Stimulated activated CD8-positive, alpha-beta memory T cell treated with anti-CD3 and anti-CD28 coated beads, Interleukin-4, amount 100 ng/mL, for 4 hours (primary cell): Measurements from ENCODE around the gene FGF1.

Experiments
- DNase-seq, 2 donors: peaks; one replicate each; pipeline ENCODE4 v3.0.0-alpha.2; 2020; ENCODE audit warnings: low read depth in 2 of 2, low spot score in 1 of 2

The FGF1 gene

GRCh38 chr5:142614054-142614453, 71.8 kb downstream of the FGF1 start:
- DNase-seq, result no peak

GRCh38 chr5:142613271-142613671, 72.6 kb downstream of the FGF1 start:
- DNase-seq, result no peak

GRCh38 chr5:142612494-142613270, 73.2 kb downstream of the FGF1 start:
- no peak for DNase-seq

- peak; percentile 18 to 41 for DNase-seq
These were observed 74.7 kb downstream of the FGF1 start for GRCh38 chr5:142611154-142611553.

- no peak for DNase-seq
These were observed 75.5 kb downstream of the FGF1 start for GRCh38 chr5:142610176-142611001.

- no peak for DNase-seq
These were observed 76.7 kb downstream of the FGF1 start for GRCh38 chr5:142609142-142609541.

GRCh38 chr5:142608081-142608480, 77.8 kb downstream of the FGF1 start:
- DNase-seq, result no peak

- DNase-seq, result no peak
These were observed 80.3 kb downstream of the FGF1 start for GRCh38 chr5:142605611-142606010.

GRCh38 chr5:142602720-142603245, 83.1 kb downstream of the FGF1 start:
- DNase-seq, result no peak

- no peak for DNase-seq
These were observed 84.5 kb downstream of the FGF1 start for GRCh38 chr5:142601432-142601831.

- DNase-seq, result no peak
These were observed 85.1 kb downstream of the FGF1 start for GRCh38 chr5:142600611-142601358.

GRCh38 chr5:142600092-142600491, 85.8 kb downstream of the FGF1 start:
- no peak for DNase-seq

- DNase-seq, result no peak
These were observed 87.6 kb downstream of the FGF1 start for GRCh38 chr5:142598338-142598700.

- no peak for DNase-seq
These were observed 88.1 kb downstream of the FGF1 start for GRCh38 chr5:142597546-142598337.

GRCh38 chr5:142597025-142597424, 88.9 kb downstream of the FGF1 start:
- DNase-seq, result no peak

GRCh38 chr5:142592365-142592764, 93.5 kb downstream of the FGF1 start:
- no peak for DNase-seq

- DNase-seq, result no peak
These were observed 95.2 kb downstream of the FGF1 start for GRCh38 chr5:142590451-142591231.

- no peak for DNase-seq
These were observed 96.2 kb downstream of the FGF1 start for GRCh38 chr5:142589720-142590119.

GRCh38 chr5:142587354-142587965, 98.4 kb downstream of the FGF1 start:
- DNase-seq, result no peak
